ENCODE results near the gene INPP5D.

INPP5D gene

DNA sequence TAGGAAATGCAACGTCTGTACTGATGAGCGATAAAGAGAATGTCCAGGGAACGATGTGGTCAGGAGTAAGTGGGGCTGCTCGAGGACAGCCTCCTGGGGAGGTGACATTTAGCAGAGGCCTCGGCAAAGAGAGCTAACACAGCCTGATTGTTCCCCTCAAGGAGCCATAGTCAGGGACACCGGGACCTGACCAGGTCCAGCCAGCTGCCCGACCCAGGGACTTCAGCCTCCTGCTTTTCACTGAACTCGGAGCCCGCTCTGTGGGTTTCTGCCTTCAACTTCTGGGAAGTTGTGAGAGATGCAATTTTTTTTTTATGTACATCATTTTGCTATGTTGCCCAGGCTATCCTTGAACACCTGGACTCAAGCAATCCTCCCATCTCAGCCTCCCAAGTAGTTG lies 17.6 kb upstream of the INPP5D start:
- no peak overlapping the region for H3K27ac ChIP-seq
- POLR2A ChIA-PET (ENCODE audit: low non-redundant PET), result no interaction called here
- CTCF ChIA-PET, result no interaction called here
- TF ChIP-seq CTCF (conservative IDR thresholded peaks at IDR 0.05; ENCODE audit: low read depth), result no peak
- DNase-seq (ENCODE audit: low spot score), result no peak

GRCh38 chr2:233044974-233045605 lies 15.1 kb upstream of the INPP5D start:
- no peak for TF ChIP-seq CTCF (conservative IDR thresholded peaks at IDR 0.05; ENCODE audit: low read depth)
- CTCF ChIA-PET, result interaction anchor here (0.7 to 1.0 kb wide), 2 partner anchors 9 to 23 kb away, joined by 3 read pairs; no protein-coding TSS in a partner anchor
- POLR2A ChIA-PET (ENCODE audit: low non-redundant PET), result no interaction called here
- no peak overlapping the region for H3K27ac ChIP-seq
- no peak for DNase-seq (ENCODE audit: low spot score)

DNA sequence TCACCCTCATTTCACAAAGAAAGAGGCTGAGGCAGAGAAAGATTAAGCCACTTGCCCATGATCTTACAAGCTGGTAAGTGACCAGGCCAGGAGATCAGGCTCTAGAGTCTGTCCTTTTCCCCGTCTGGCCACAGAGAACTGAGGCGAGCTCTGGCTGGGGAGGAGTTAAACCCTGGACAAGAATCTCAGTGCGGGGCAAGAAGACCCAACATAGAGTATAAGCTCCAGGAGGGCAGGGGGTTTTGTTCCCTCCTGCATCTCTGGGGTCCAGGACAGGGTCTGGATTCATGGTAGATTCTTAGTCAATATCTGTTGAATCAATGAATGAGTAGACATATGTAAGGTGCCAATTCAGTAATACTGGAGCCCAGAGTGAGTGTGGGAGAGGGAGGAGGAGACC lies 12.9 kb upstream of the INPP5D start:
- H3K27ac ChIP-seq, result no peak overlapping the region
- DNase-seq (ENCODE audit: low spot score), result no peak
- TF ChIP-seq CTCF (conservative IDR thresholded peaks at IDR 0.05; ENCODE audit: low read depth), result no peak
- ChIA-PET POLR2A (ENCODE audit: low non-redundant PET) (no interaction called here), CTCF (no interaction called here)

DNA sequence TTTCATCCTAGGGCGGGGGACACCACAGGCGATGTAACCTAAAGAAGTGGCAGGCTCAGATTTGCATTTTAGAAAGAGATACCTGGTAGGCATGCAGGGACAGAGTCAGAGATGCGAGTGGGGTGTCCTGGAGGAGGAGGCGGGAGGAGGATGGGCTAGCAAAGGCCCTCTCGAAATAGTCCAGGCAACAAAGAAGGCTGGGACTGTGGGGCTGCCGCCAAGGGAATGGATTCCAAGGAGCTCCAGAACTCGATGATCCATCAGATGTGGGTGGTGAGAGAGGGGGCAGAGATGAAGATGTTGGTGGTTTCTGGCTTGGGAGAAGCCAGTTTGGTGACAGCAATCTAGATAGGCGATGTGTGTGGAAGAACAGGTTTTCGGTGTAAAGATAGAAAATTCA lies 12.5 kb upstream of the INPP5D start:
- POLR2A ChIA-PET (ENCODE audit: low non-redundant PET), result no interaction called here
- no peak for DNase-seq (ENCODE audit: low spot score)
- no peak for TF ChIP-seq CTCF (conservative IDR thresholded peaks at IDR 0.05; ENCODE audit: low read depth)
- CTCF ChIA-PET, result interaction anchor here (0.6 kb wide), 1 partner anchor 279 kb away, joined by 3 read pairs; no protein-coding TSS in a partner anchor
- H3K27ac ChIP-seq, result no peak overlapping the region

DNA sequence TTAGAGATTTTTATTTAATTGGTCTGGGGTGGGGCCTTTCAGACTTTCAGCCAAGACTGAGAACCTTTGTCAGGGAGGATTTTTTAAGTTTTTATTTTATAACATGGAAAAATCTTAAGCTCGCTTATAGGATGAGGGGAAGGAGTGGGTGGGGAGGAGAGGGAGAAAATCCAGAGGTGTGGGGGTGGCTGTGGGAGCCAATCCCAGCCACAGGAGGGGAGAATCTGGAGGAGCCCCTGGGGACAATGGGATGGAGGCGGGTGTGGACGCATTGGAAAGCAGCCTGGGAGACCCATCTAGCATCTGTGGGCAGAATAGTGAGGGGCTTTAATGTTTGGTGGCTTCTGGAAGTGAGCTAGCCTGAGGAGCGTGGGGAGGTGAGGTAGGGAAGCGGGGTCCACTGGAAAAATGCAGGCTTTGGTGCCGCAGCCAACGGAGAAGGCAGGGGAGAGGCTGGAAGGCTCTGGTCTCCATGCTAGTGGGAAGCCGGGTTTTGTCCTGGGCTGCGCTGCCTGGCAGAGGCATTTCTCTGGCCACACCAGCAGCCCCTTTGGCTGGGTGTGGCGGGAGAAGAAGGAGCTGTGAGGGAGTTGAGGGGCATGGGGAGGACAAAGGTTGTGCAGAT lies 11.5 kb upstream of the INPP5D start:
- ChIA-PET POLR2A (ENCODE audit: low non-redundant PET) (no interaction called here), CTCF (interaction anchor here (0.6 kb wide), 1 partner anchor 280 kb away, joined by 3 read pairs; no protein-coding TSS in a partner anchor)
- TF ChIP-seq CTCF (conservative IDR thresholded peaks at IDR 0.05; ENCODE audit: low read depth), result no peak
- no peak for DNase-seq (ENCODE audit: low spot score)
- peak overlapping the region; percentile 86 for H3K27ac ChIP-seq

GRCh38 chr2:233049194-233049761 lies 10.9 kb upstream of the INPP5D start:
- peak; percentile 36 for DNase-seq (ENCODE audit: low spot score)
- ChIA-PET POLR2A (ENCODE audit: low non-redundant PET) (no interaction called here), CTCF (interaction anchor here (0.7 to 0.8 kb wide), 2 partner anchors 197 to 708 kb away, joined by 3 read pairs; no protein-coding TSS in a partner anchor)
- no peak for TF ChIP-seq CTCF (conservative IDR thresholded peaks at IDR 0.05; ENCODE audit: low read depth)
- peak overlapping the region; percentile 86 for H3K27ac ChIP-seq
